ENCODE measurements around the gene CCDC27. TPM values are rescaled to one million over a fixed set of nuclear protein-coding genes. Genes with fewer than 3 reads are reported as not detected.

Gene CCDC27
- total RNA-seq, 1 experiment from 2014 or later: not detected

DNA sequence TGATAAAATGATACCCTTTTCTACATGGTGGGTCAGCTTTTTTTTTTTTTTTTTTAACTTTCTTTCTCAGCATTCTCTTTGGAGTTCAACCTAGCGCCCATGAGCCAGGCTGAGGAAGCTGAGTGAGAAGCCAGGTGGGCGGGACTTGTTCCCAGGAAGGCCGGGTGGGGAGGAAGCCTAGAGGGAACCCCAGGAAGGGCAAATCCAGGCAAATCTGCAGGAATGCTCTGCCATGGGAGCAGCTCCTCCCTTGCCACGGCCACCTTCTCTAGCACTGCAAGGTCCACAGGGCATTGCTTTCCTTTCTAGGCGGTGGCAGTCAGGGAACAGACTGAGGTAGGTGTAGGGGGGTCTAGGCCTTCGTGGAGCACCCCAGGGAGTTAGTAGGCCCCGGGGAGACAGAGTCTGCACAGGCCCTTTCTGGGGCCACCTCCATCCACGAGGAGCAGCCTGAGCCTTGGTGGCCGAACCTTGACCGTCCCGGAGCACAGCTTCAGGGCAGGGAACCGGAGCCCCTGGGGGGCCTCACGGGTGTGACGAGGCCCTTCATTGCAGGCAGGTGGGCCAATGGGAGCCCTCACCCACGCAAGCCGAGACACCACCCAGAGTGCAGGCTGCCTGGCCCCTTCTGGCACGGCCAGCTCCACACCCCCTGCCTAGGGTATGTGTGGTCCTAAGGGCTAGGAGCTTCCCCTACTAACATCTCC is 18.2 kb upstream of the CCDC27 start:
- no peak for DNase-seq (ENCODE audit: low read depth)
- in situ Hi-C loops (cut with HindIII; ENCODE audit: low pct_unique_long_range_greater_than_20kb, low sequenced_read_pairs): no loop called here

DNA sequence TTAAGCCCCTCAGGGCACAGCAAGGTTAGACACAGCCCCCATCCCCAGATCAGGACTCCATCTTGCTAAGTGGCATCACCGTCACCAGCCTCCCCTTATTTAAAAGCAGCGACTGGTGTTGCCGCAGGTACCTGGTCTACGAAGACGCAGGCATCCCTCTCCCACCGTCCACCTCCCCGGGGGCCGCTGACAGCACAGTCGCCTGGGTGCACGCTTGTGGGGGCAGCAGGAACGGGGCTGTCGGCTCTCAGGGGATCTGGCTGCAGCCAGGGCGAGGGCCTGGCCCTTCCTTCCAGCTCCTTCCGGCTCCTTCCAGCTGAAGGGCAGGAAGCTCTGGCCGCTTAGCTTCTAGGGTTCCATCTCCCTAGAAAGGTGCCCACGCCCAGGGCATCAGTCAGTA is 17.6 kb upstream of the CCDC27 start:
- no peak for DNase-seq (ENCODE audit: low read depth)
- in situ Hi-C loops (cut with HindIII; ENCODE audit: low pct_unique_long_range_greater_than_20kb, low sequenced_read_pairs): no loop called here

DNA sequence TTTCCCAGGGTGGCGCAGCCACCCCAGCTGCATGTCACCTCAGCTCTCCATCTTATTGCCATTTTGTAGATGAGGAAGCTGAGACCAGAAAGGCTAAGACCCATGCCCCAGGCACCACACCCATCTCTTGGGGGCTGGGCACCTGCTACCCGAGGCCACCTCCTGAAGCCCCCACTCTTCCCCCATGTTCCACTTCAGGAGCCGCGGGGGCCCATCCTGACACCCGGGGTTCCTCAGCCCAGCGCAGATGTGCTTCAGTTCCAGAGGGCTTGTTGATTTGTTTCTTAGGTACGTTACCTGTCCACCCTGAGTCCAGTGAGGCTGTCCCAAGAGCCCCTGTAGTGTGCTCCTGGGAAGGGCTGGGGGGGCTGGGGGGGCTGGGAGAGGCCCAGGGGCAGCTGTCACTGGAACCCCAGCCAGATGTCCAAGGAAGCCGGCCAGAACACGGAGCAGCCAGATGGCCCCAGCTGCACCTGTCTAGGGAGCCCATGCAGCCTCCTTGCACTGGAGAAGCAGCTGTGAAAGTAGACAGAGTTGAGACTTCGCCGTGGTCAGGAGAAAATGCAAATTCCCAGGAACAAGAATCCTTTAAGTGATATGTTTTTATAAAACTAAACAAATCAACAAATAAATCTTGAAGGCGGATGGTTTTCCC is 17.1 kb upstream of the CCDC27 start:
- in situ Hi-C loops (cut with HindIII; ENCODE audit: low pct_unique_long_range_greater_than_20kb, low sequenced_read_pairs): no loop called here

DNA sequence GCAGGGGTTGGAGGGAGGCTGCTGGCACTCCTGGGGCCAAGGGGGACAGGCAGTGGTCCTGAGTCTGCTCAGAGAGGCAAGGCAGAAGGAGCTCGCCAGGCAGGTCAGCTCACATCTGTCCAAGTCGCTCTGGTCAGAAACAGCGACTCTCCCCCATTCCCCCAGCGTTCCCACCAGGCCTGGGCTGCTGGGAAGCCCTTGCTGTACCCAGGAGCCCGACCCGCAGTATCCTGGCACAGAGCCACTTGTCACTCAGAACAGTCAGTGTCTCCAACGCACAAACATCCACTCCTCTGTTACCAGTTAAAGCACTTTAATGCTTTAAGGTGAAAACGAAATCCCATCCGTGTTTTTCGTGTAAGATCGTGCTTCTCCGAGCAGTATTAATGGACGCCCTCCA is 16.6 kb upstream of the CCDC27 start:
- no peak for DNase-seq (ENCODE audit: low read depth)
- in situ Hi-C loops (cut with HindIII; ENCODE audit: low pct_unique_long_range_greater_than_20kb, low sequenced_read_pairs): no loop called here

More for the DNA sequence above, 17.1 kb upstream of the CCDC27 start:
- no peak for DNase-seq (ENCODE audit: low read depth)

DNA sequence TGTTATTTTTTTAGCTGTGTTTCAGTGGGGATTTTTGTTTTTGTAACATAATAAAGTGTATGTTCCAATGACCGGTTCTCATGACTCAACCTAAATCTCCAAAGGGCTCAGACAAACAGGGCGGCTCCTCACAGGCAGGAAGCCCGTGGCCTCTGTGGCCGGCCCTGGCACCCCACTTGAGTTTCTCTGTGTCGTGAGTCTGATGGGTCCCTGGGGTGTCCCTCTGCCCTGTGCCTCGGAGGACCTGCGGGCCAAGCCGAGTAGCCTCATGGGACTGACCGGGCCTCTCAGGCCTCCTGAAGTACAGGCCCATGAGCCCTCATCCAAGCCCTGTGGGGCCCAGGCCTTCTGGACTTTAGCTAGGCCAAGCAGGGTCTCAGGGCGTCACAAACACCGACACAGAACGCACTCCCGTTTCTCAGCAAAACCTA is 16.1 kb upstream of the CCDC27 start:
- in situ Hi-C loops (cut with HindIII; ENCODE audit: low pct_unique_long_range_greater_than_20kb, low sequenced_read_pairs): no loop called here

DNA sequence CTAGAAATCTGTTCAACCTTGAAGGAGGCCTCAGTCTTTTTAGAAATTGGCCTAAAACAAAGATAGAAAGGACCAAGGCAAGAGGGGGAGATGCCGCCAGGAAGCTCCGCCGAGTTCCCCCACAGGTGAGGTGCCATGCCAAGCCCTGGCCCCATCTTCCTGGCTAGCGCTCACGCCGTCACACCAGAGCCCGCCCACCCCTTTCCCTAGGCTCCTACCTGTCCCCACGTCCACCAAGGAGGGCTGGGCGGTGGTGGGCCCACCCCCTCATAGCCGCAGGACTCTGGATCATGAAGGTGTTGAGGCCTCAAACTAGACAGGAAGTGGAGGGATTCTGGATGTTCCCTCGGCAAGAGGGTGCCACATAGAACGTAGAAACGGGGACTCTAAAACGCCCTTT is 15.5 kb upstream of the CCDC27 start:
- no peak for DNase-seq (ENCODE audit: low read depth)
- in situ Hi-C loops (cut with HindIII; ENCODE audit: low pct_unique_long_range_greater_than_20kb, low sequenced_read_pairs): no loop called here

More for the DNA sequence above, 16.1 kb upstream of the CCDC27 start:
- DNase-seq (ENCODE audit: low read depth): no peak

DNA sequence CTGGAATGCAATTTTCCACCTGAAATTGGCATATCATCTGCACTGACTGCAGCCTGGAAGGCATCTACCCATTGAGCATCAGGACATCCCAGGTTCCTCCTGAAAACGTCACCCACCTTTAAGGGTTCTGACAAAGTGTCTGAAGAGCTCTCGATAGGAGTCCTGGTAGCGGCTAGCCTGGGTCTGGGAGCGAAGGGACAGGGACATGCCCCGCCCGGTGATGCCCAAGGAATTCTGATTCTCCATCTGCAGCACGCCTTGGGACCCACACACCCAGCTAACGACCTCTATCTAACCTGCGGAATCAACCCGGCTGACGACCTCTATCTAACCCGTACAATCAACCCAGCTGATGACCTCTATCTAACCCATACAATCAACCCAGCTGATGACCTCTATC is 13.3 kb upstream of the CCDC27 start:
- in situ Hi-C loops (cut with HindIII; ENCODE audit: low pct_unique_long_range_greater_than_20kb, low sequenced_read_pairs): no loop called here
- DNase-seq (ENCODE audit: low read depth): no peak

DNA sequence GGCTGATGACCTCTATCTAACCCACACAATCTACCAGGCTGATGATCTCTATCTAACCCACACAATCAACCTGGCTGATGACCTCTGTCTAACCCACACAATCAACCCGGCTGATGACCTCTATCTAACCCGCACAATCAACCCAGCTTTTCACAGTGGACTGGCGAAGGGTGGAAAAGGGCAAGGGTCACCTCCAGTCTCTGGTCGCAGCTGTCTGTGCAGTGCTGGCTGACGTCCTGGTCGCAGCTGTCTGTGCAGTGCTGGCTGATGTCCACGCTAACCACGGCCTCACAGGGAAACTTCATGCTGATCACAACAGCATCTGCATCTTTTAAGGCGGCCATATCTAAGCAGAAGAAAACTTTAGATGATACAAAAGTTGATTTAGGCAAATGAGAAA is 12.2 kb upstream of the CCDC27 start:
- no peak for DNase-seq (ENCODE audit: low read depth)
- in situ Hi-C loops (cut with HindIII; ENCODE audit: low pct_unique_long_range_greater_than_20kb, low sequenced_read_pairs): no loop called here

DNA sequence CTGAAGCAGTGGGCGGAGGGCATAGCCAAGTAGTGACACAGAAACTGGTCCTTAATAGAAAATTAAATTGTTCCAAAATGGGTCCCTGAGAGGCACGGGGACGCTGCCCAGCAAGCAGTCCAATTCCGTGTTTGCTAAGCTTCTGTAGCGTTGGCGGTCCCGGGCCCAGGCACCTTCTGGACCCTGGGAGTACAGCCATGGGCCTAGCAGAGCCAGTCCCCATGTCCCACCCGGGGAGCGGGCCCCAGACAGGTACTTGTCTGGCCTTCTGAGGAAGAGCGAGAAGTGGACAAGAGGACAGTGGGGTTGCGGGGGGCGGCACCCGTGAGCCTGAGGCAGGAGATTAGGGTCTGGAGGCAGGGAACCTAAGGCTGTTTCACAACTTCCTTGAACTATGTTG is 11.5 kb upstream of the CCDC27 start:
- no peak for DNase-seq (ENCODE audit: low read depth)
- in situ Hi-C loops (cut with HindIII; ENCODE audit: low pct_unique_long_range_greater_than_20kb, low sequenced_read_pairs): no loop called here

DNA sequence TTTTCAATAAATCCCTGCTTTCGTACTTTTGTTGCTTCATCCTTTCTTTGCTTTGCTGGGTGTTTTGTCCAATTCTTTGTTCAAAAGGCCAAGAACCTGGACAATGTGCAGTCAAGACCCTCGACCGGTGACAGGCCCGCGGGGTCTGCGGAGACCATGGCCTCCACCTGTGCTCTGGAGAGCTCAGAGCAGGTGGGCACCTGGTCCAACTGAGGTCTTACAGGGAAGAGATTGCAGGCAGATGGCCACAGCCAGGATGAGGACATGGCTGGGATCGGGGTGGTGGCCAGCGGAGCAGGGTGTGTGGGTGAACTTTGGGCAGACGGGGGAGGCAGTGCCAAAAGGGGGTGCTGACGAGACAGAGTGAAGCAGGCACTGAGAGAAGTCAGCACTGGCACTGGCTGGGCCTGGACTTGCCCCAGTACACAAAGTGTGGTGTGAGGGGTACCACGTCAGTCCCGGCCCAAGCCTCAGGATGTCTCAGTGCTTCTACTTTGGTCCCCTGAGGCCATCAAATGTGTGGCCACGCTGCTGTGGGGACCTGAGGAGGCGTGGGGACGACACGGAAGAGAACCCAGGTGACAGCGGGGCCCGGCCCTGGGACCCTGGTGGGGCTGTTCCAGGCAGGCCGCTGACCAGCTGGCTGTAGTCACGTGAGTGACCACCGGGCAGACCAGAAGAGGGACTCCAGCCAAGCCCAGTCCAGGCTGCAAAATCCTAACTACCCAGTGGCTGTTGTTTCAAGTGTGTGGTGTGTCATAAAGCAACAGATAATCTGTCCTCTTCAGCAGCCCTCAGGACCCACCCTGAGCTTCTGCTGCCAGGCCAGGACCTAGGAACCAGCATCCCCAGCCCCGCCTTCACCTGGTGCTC is 10.4 kb upstream of the CCDC27 start:
- no peak for DNase-seq (ENCODE audit: low read depth)

DNA sequence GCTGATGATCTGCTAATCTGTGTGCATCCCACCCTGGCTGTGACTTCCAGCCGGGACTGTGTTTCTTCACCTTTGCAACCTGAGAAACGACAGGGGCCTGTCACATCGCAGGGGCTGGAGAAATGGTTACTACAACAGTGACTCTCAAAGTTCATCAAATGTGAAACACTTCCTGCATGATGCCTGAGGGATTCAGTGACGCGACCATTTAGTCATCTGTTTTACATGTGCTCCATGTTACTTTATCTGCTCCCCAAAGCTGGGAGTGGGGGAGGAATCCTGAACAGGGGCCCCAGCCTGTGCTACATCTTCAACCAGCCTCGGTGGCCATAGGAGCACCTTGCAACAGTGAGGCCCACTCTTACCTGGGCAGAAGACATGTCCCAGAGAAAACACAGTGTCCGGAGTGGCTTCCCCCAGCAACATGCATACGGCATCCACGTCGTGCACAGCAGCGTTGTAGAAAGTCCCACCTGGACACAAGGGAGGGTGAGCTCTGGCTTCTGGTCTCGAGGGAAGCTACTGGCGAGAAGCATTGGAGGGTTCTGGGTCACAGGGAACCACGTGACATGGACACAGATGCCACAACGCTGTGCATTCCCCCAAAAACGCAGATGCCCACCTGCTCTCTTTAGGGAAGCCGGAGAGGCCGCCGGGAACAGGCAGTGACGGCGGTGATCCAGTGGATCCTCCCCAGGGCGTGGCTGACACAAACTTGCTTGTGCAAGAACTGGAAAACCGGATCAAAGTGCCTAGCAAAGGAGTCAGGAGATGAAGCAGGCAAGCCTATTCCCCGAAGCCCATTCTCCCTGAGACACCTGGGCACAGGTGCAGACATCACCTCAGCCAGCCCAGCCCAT is 9.6 kb upstream of the CCDC27 start:
- in situ Hi-C loops (cut with HindIII; ENCODE audit: low pct_unique_long_range_greater_than_20kb, low sequenced_read_pairs): no loop called here
- no peak for DNase-seq (ENCODE audit: low read depth)

More for the DNA sequence above, 10.4 kb upstream of the CCDC27 start:
- in situ Hi-C loops (cut with HindIII; ENCODE audit: low pct_unique_long_range_greater_than_20kb, low sequenced_read_pairs): no loop called here

DNA sequence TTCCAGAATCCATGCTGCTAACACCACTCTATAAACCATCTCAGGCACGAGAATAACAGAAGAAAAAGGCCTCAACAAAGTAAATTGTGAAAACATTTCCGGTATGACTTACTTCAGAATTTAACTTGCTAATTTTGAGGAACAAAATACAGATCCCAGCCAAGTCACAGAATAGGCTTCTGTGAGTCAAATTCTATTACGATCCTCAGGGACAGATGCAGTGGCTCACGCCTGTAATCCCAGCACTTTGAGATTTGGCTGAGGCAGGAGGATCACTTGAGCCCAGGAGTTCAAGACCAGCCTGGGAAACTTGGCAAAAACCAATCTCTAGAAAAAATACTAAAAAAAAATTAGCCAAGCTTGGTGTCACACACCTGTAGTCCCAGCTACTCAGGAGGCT is 8.8 kb upstream of the CCDC27 start:
- in situ Hi-C loops (cut with HindIII; ENCODE audit: low pct_unique_long_range_greater_than_20kb, low sequenced_read_pairs): no loop called here
- DNase-seq (ENCODE audit: low read depth): no peak

DNA sequence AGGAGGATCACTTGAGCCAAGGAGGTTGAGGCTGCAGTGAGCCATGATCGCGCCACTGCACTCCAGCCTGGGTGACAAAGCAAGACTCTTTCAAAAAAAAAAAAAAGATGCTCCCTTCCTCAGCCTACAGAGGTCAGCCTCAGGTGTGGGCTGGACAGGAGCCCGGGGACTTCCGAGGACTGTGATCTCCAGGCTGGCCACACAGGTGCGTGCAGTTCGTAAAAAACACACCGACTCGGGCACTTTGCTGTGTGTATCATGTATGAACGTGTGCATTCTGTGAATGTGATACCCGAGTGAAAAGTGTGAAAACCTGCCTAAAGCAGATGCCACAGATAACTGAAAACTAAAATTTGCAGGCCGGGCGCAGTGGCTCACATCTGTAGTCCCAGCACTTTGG is 8.4 kb upstream of the CCDC27 start:
- no peak for DNase-seq (ENCODE audit: low read depth)
- in situ Hi-C loops (cut with HindIII; ENCODE audit: low pct_unique_long_range_greater_than_20kb, low sequenced_read_pairs): no loop called here

DNA sequence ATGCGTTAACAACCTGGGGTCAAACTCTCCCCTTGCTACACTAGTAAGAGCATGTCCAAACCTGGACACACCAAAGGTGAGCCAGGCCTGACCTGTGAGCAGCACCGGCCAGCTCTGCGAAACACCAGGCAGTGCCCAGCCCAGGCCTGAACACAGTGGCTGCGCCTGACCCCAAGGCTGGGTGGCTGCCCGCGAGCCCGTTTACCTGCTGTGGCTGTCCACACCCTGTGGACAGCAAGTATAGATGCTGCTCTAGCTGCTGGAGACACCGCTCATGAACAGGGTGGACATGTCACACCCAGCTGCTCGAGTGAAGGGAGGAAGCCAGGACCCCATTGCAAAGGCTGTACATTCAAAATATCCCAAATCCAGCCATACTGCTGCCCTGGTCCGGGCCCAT is 7.6 kb upstream of the CCDC27 start:
- in situ Hi-C loops (cut with HindIII; ENCODE audit: low pct_unique_long_range_greater_than_20kb, low sequenced_read_pairs): no loop called here
- DNase-seq (ENCODE audit: low read depth): no peak

DNA sequence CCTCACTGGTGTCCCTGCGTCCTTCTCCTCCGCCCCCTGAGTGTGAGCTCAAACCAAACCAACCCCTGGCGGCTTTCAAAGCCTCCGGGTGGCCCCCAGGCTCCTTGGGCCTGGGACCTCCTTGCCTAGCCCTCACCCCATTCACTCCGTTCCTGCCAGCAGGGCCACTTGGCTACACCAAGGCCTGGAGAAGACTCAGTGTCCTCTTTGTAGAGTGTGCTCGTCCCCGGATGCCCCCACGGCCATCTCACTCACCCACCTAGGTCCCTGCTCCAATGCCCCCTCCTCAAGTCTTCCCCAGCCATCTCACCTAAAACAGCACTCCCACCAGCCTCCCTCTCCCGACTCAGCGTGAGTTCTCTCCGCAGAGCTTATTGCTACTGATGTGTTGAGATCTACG is 7.2 kb upstream of the CCDC27 start:
- in situ Hi-C loops (cut with HindIII; ENCODE audit: low pct_unique_long_range_greater_than_20kb, low sequenced_read_pairs): no loop called here
- no peak for DNase-seq (ENCODE audit: low read depth)

DNA sequence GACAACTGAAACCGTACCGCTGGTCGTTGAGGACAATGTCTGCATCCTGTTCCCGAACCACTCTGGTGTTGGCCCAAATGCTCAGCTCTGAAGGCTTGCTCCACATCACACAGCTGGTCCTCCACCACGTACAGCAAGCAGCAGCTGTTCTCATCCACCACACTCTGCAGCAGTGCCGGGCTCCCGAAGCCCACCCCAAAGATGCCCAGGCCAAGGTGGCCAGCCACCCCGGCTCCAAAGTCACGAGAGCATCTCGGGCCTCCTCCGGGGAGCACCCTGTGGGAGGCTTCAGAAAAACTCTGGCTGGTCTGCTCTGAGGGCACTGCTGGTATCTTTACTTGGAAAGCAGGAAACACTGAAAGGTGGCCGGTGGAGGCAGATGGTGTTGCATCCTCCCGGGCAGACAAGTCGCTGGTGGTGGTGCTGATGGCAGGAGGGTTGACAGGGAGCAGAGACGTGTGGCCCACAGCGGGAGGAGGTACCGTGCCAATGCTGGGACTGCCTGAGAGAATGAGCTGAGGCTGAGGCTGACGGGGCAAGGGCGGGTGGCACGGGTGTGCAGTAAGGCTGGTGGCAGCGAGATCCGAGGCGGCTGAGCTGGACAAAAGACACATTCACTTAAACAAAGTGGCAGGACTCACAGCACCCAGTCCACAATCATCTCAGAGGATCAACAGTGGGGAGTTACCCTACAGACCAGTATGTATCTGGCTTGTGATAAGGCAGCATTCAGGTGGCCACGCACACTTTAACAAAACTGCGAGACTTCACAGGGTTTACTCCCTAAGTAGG is 6.5 kb upstream of the CCDC27 start:
- DNase-seq (ENCODE audit: low read depth): no peak
- in situ Hi-C loops (cut with HindIII; ENCODE audit: low pct_unique_long_range_greater_than_20kb, low sequenced_read_pairs): no loop called here

DNA sequence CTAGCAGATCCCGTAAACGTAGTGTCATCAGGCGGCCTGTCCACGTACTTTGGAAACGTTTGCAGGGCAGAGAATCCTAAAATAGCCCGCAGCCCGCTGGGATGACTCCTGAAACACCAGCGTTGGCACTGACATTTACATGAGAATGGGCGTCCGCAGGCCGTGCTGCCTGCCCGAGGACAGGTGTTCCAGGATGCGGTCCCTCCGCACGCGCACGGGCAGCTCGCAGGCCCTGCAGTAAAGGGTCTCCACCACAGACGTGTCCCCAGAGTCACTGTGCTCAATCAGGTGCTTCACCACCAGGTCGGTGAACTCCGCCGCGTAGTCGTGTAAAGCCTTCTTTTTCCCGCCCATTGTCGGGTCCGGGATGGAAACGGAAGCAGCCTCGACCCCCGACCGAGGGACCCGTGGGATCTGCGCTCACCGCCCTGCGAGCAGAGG is 5.8 kb upstream of the CCDC27 start:
- in situ Hi-C loops (cut with HindIII; ENCODE audit: low pct_unique_long_range_greater_than_20kb, low sequenced_read_pairs): no loop called here
- DNase-seq (ENCODE audit: low read depth): no peak

All from Caki2 (cell line).